HepG2 (cell line): Measurements from ENCODE around the gene ZNF442. TPM values are rescaled to one million over a fixed set of nuclear protein-coding genes. Genes with fewer than 3 reads are reported as not detected.
A peak's percentile ranks its signal among the peaks of the same experiment; 100 is the strongest.

Experiments used
- AGO2 ChIP-seq: fragments of 200-400 bp; formaldehyde crosslinking; optimal IDR thresholded peaks from 2 replicates; pipeline ENCODE3; 2017; ENCODE audit warnings: mild to moderate bottlenecking, low read depth, low read length, moderate library complexity
- BORCS8-MEF2B ChIP-seq: sonication (generic); formaldehyde crosslinking; IDR thresholded peaks from 2 replicates; pipeline ENCODE4 v1.8.0; 2022; ENCODE audit warnings: mild to moderate bottlenecking, missing genetic modification reagents
- GABPA ChIP-seq, 2 experiments: IDR thresholded peaks; 2 replicates each; pipeline ENCODE4 v1.6.1; 2011 to 2016; ENCODE audit warnings: low read depth in 2 of 2, low read length in 1 of 2, missing biosample characterization in 1 of 2, missing genetic modification characterization in 1 of 2
- GABPB1 ChIP-seq: IDR thresholded peaks from 2 replicates; pipeline ENCODE4 v1.6.1; 2016; ENCODE audit warnings: mild to moderate bottlenecking, missing genetic modification reagents, moderate library complexity, missing compliant biosample characterization
- GPN1 ChIP-seq: sonication (generic); formaldehyde crosslinking; IDR thresholded peaks from 2 replicates; pipeline ENCODE4 v1.5.1; 2020; ENCODE audit warnings: missing genetic modification reagents, borderline replicate concordance
- KMT2A ChIP-seq: sonication (generic); formaldehyde crosslinking; IDR thresholded peaks from 2 replicates; pipeline ENCODE4 v1.4.0; 2020; ENCODE audit warnings: missing genetic modification reagents
- MEIS1 ChIP-seq: sonication (generic); formaldehyde crosslinking; IDR thresholded peaks from 2 replicates; pipeline ENCODE4 v1.9.0; 2021; ENCODE audit warnings: mild to moderate bottlenecking, missing genetic modification reagents, moderate library complexity, borderline replicate concordance
- MEIS2 ChIP-seq: sonication (generic); formaldehyde crosslinking; IDR thresholded peaks from 2 replicates; pipeline ENCODE4 v1.9.0; 2021; ENCODE audit warnings: mild to moderate bottlenecking, missing genetic modification reagents
- MIXL1 ChIP-seq: IDR thresholded peaks from 2 replicates; pipeline ENCODE4 v1.6.1; 2016
- TEAD3 ChIP-seq: optimal IDR thresholded peaks from 2 replicates; pipeline ENCODE3; 2016; ENCODE audit warnings: borderline replicate concordance
- ZNF274 ChIP-seq: sonication (generic); formaldehyde crosslinking; IDR thresholded peaks from 2 replicates; pipeline ENCODE4 v1.5.1; 2020; ENCODE audit warnings: mild to moderate bottlenecking, missing genetic modification reagents
- ZNF780A ChIP-seq: sonication (generic); formaldehyde crosslinking; IDR thresholded peaks from 2 replicates; pipeline ENCODE4 v1.8.0; 2022; ENCODE audit warnings: mild to moderate bottlenecking, missing genetic modification reagents, moderate library complexity
- ZNF790 ChIP-seq: sonication (generic); formaldehyde crosslinking; IDR thresholded peaks from 2 replicates; pipeline ENCODE4 v1.8.0; 2022; ENCODE audit warnings: missing genetic modification reagents, mild to moderate bottlenecking, borderline replicate concordance
- polyA plus RNA-seq, 8 experiments: library from polyadenylated mRNA; depleted of rRNA in 3 of 8; stranded (reverse) in 7 of 8; unstranded in 1 of 8; fragments of >200 nt; fragmentation: Illumina TruSeq in 4 of 8; extraction: Trizol in 4 of 8; gene quantifications; 2 replicates each; pipeline versions ENCODE4 v1.2.1 to v1.2.3, GENCODE V29; 2011 to 2016; ENCODE audit warnings: low read depth in 4 of 8, missing spikeins in 1 of 8, mixed read lengths in 1 of 8; ENCODE audit not compliant: insufficient read depth in 1 of 8
- total RNA-seq, 5 experiments: library from RNA; depleted of rRNA; stranded (reverse); fragments of >200 nt; fragmentation: Illumina TruSeq; extraction: Trizol; gene quantifications; 2 replicates each; pipeline ENCODE4 v1.2.3, GENCODE V29; 2016; ENCODE audit warnings: low read depth in 1 of 5
- TF ChIP-seq, protein P1 (sequence below): IDR thresholded peaks from 2 replicates; pipeline ENCODE4 v1.6.1; 2012; ENCODE audit warnings: low read length, improper control_type of control experiment
- TF ChIP-seq, protein P2 (sequence below): IDR thresholded peaks from 2 replicates; pipeline ENCODE4 v1.6.1; 2016; ENCODE audit warnings: missing genetic modification reagents, missing compliant biosample characterization
- TF ChIP-seq, protein P3 (sequence below): sonication (generic); formaldehyde crosslinking; IDR thresholded peaks from 2 replicates; pipeline ENCODE4 v1.9.0; 2022; ENCODE audit warnings: low read depth, missing genetic modification reagents
- TF ChIP-seq, protein P4 (sequence below): sonication (generic); formaldehyde crosslinking; IDR thresholded peaks from 2 replicates; pipeline ENCODE4 v1.8.1; 2023; ENCODE audit warnings: missing genetic modification reagents, inconsistent platforms, borderline replicate concordance
- TF ChIP-seq, protein P5 (sequence below): IDR thresholded peaks from 2 replicates; pipeline ENCODE4 v1.6.1; 2018; ENCODE audit warnings: missing genetic modification reagents, mild to moderate bottlenecking, missing compliant biosample characterization

The ZNF442 gene
- total and polyA plus RNA-seq, 2 of the 13 experiments (the other 11 are each of a cell fraction or from before 2014, with no cell fraction given), result 1.0 to 6.0 TPM

DNA sequence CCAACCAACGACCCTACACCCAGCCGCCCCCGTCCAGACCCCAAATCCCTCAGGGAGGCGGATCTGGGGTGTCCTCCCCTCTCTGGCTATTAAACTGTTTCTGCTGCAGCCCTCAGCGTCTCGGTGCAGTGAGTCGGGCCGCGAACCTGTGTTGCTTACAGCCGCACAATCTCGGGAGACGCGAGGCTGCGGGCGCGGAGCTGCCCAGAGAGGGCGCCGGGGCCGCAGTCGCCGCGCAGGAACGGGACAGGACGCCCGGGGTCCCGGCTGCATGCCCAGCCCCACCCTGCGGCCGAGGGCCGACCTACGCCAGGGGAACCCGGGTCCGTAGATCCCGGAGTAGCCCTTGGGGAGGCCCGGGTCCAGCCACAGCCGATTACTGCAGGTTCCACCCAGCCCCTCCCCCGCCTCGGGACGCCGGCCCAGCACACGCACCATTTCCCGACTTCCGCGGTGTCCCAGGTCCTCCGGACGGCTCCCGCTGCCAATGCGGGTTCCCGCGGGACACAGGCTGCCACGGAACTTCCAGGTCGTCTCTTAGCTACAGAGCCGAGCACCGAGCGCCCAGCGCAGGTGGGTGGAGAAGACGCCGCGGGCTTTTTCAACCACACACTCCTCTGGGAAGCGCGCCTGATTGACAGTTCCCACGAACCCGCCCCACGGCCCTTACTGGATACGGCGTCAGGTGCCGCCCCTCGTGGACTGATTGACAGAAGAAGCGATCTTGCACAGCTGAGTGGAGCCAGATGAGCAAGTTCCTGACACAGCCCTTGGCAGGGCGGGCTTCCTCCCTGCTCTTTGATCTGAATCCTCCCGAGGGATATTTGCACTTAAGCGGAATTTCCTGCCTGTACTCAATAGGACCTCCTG is 35.4 kb upstream of the ZNF442 start, which contains the start of gene ZNF799 (continued):
- TF ChIP-seq, protein P1, sequence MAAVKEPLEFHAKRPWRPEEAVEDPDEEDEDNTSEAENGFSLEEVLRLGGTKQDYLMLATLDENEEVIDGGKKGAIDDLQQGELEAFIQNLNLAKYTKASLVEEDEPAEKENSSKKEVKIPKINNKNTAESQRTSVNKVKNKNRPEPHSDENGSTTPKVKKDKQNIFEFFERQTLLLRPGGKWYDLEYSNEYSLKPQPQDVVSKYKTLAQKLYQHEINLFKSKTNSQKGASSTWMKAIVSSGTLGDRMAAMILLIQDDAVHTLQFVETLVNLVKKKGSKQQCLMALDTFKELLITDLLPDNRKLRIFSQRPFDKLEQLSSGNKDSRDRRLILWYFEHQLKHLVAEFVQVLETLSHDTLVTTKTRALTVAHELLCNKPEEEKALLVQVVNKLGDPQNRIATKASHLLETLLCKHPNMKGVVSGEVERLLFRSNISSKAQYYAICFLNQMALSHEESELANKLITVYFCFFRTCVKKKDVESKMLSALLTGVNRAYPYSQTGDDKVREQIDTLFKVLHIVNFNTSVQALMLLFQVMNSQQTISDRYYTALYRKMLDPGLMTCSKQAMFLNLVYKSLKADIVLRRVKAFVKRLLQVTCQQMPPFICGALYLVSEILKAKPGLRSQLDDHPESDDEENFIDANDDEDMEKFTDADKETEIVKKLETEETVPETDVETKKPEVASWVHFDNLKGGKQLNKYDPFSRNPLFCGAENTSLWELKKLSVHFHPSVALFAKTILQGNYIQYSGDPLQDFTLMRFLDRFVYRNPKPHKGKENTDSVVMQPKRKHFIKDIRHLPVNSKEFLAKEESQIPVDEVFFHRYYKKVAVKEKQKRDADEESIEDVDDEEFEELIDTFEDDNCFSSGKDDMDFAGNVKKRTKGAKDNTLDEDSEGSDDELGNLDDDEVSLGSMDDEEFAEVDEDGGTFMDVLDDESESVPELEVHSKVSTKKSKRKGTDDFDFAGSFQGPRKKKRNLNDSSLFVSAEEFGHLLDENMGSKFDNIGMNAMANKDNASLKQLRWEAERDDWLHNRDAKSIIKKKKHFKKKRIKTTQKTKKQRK, result no peak
- TF ChIP-seq AGO2 (peak; percentile 70), GPN1 (CRISPR knock-in tag) (no peak), ZNF274 (CRISPR knock-in tag) (peak; percentile 82; the same call in 1 of the 2 replicates), ZNF780A (CRISPR knock-in tag) (no peak), BORCS8-MEF2B (CRISPR knock-in tag) (no peak), MEIS1 (peak; percentile 94; the same call in 1 of the 2 replicates), ZNF790 (CRISPR knock-in tag) (no peak), KMT2A (CRISPR knock-in tag) (no peak; the same call in 1 of the 2 replicates), TEAD3 (CRISPR knock-in tag) (peak; percentile 80), MEIS2 (CRISPR knock-in tag) (peak; percentile 77), GABPB1 (CRISPR knock-in tag) (peak; percentile 63; the same call in 1 of the 2 replicates), MIXL1 (peak; percentile 46; the same call in 1 of the 2 replicates), GABPA (IDR thresholded peaks at IDR 0.05; ENCODE audit: low read depth, low read length) (no peak; the same call in none of the 2 replicates), GABPA (CRISPR knock-in tag; IDR thresholded peaks at IDR 0.05; ENCODE audit: low read depth) (peak; percentile 79)
- TF ChIP-seq, protein P2, sequence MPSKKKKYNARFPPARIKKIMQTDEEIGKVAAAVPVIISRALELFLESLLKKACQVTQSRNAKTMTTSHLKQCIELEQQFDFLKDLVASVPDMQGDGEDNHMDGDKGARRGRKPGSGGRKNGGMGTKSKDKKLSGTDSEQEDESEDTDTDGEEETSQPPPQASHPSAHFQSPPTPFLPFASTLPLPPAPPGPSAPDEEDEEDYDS, result peak; percentile 74; the same call in 1 of the 2 replicates
- TF ChIP-seq, protein P3, sequence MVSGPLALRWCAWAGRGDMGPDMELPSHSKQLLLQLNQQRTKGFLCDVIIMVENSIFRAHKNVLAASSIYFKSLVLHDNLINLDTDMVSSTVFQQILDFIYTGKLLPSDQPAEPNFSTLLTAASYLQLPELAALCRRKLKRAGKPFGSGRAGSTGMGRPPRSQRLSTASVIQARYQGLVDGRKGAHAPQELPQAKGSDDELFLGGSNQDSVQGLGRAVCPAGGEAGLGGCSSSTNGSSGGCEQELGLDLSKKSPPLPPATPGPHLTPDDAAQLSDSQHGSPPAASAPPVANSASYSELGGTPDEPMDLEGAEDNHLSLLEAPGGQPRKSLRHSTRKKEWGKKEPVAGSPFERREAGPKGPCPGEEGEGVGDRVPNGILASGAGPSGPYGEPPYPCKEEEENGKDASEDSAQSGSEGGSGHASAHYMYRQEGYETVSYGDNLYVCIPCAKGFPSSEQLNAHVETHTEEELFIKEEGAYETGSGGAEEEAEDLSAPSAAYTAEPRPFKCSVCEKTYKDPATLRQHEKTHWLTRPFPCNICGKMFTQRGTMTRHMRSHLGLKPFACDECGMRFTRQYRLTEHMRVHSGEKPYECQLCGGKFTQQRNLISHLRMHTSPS (CRISPR knock-in tag), result no peak
- TF ChIP-seq, protein P4, sequence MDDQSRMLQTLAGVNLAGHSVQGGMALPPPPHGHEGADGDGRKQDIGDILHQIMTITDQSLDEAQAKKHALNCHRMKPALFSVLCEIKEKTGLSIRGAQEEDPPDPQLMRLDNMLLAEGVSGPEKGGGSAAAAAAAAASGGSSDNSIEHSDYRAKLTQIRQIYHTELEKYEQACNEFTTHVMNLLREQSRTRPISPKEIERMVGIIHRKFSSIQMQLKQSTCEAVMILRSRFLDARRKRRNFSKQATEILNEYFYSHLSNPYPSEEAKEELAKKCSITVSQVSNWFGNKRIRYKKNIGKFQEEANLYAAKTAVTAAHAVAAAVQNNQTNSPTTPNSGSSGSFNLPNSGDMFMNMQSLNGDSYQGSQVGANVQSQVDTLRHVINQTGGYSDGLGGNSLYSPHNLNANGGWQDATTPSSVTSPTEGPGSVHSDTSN (CRISPR knock-in tag), result peak; percentile 38; the same call in 1 of the 2 replicates
- TF ChIP-seq, protein P5, sequence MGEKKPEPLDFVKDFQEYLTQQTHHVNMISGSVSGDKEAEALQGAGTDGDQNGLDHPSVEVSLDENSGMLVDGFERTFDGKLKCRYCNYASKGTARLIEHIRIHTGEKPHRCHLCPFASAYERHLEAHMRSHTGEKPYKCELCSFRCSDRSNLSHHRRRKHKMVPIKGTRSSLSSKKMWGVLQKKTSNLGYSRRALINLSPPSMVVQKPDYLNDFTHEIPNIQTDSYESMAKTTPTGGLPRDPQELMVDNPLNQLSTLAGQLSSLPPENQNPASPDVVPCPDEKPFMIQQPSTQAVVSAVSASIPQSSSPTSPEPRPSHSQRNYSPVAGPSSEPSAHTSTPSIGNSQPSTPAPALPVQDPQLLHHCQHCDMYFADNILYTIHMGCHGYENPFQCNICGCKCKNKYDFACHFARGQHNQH (CRISPR knock-in tag), result peak; percentile 25; the same call in 1 of the 2 replicates
